H1 (cell line): ENCODE results near the gene ZFHX2. TPM values are rescaled to one million over a fixed set of nuclear protein-coding genes. Genes with fewer than 3 reads are reported as not detected.

Source experiments
- CTCF ChIA-PET: fragments of 300-600 bp; sonication (Branson Sonifier 250); formaldehyde crosslinking; loops from one replicate; lab custom pipeline; 2021; ENCODE audit not compliant: partially characterized antibody; lab: Charles Lee
- POLR2A ChIA-PET: fragments of 300-600 bp; sonication (Branson Sonifier 250); formaldehyde crosslinking; loops from one replicate; lab custom pipeline; 2021; ENCODE audit warnings: inconsistent platforms; ENCODE audit not compliant: partially characterized antibody; lab: Charles Lee
- DNase-seq, 2 experiments: peaks; one replicate each; pipeline versions ENCODE4 v3.0.0 to v3.0.0-alpha.2; 2010 to 2022; ENCODE audit warnings: low spot score in 2 of 2, low read depth in 1 of 2, mixed read lengths in 1 of 2
- FAIRE-seq: peaks from 2 replicates; lab custom pipeline; 2011; peaks lifted over from hg19 to GRCh38; lab: Jason Lieb, UNC
- H2AFZ ChIP-seq: 2 replicates; pipeline ENCODE4 v1.8.1; 2012; ENCODE audit warnings: low read length, inconsistent platforms
- H2AK5ac ChIP-seq: 2 replicates; pipeline ENCODE4 v1.6.1; 2013; ENCODE audit warnings: low read depth, low read length
- H2BK120ac ChIP-seq: replicated peaks from 2 replicates; pipeline ENCODE3; 2013; ENCODE audit warnings: low read depth, low read length, inconsistent platforms
- H2BK12ac ChIP-seq: 2 replicates; pipeline ENCODE4 v1.6.1; 2013; ENCODE audit warnings: low read depth, low read length
- H2BK15ac ChIP-seq: 2 replicates; pipeline ENCODE4 v1.6.1; 2013; ENCODE audit warnings: low read length
- H2BK20ac ChIP-seq: 2 replicates; pipeline ENCODE4 v1.6.1; 2013; ENCODE audit warnings: low read length
- H2BK5ac ChIP-seq: 2 replicates; pipeline ENCODE4 v1.6.1; 2013; ENCODE audit warnings: low read depth, low read length
- H3K14ac ChIP-seq: 2 replicates; pipeline ENCODE4 v1.6.1; 2013; ENCODE audit warnings: inconsistent platforms; ENCODE audit not compliant: insufficient read length
- H3K18ac ChIP-seq: 2 replicates; pipeline ENCODE4 v1.6.1; 2013; ENCODE audit warnings: low read length; ENCODE audit errors: extremely low read depth
- H3K23ac ChIP-seq: 2 replicates; pipeline ENCODE4 v1.6.1; 2013; ENCODE audit warnings: inconsistent platforms; ENCODE audit not compliant: insufficient read length
- H3K23me2 ChIP-seq: 2 replicates; pipeline ENCODE4 v1.6.1; 2013; ENCODE audit warnings: low read depth, low read length
- H3K27ac ChIP-seq: 2 replicates; pipeline ENCODE4 v1.6.1; 2011; ENCODE audit warnings: low read depth, low read length, inconsistent platforms
- H3K27me3 ChIP-seq, 4 experiments: replicated peaks in 1 of 4; 1 replicate in 1 of 4; 2 replicates in 3 of 4; pipeline versions ENCODE4 v1.6.1 to v1.8.1; 2011 to 2013; ENCODE audit warnings: low read length in 3 of 4, mild to moderate bottlenecking in 3 of 4, inconsistent platforms in 2 of 4, mixed read lengths in 2 of 4, moderate library complexity in 1 of 4; ENCODE audit not compliant: control insufficient read depth in 3 of 4, insufficient read depth in 3 of 4; ENCODE audit errors: extremely low read depth in 1 of 4
- H3K36me3 ChIP-seq, 4 experiments: 2 replicates each; pipeline versions ENCODE4 v1.6.1 to v1.8.1; 2011 to 2013; ENCODE audit warnings: mild to moderate bottlenecking in 4 of 4, low read length in 3 of 4, moderate library complexity in 2 of 4, control low read depth in 1 of 4, inconsistent platforms in 1 of 4; ENCODE audit not compliant: insufficient read depth in 4 of 4, control insufficient read depth in 2 of 4
- H3K4ac ChIP-seq: replicated peaks from 2 replicates; pipeline ENCODE3; 2013; ENCODE audit warnings: low read length, low read depth, mixed read lengths, inconsistent platforms; ENCODE audit not compliant: insufficient read length
- H3K4me1 ChIP-seq, 4 experiments: replicated peaks in 1 of 4; 1 replicate in 1 of 4; 2 replicates in 3 of 4; pipeline versions ENCODE4 v1.6.1 to v1.8.1; 2011 to 2013; ENCODE audit warnings: low read length in 3 of 4, inconsistent platforms in 2 of 4, mixed read lengths in 1 of 4; ENCODE audit not compliant: insufficient read depth in 4 of 4, control insufficient read depth in 3 of 4
- H3K4me2 ChIP-seq, 2 experiments: 2 replicates each; pipeline versions ENCODE4 v1.6.1 to v1.8.1; 2011 to 2013; ENCODE audit warnings: low read depth in 2 of 2, low read length in 2 of 2, control low read depth in 1 of 2, inconsistent platforms in 1 of 2, mild to moderate bottlenecking in 1 of 2; ENCODE audit not compliant: insufficient read depth in 1 of 2
- H3K4me3 ChIP-seq, 4 experiments: fragments of 200-600, 300-600 bp in 1 of 4; sonication (generic), shearing (Covaris generic), sonication (Bioruptor Twin) in 1 of 4; 2 replicates each; pipeline versions ENCODE4 v1.5.1 to v1.8.1; 2011 to 2016; ENCODE audit warnings: low read length in 4 of 4, low read depth in 3 of 4, control low read depth in 2 of 4, inconsistent platforms in 2 of 4, mild to moderate bottlenecking in 2 of 4, mixed read lengths in 1 of 4, moderate library complexity in 1 of 4; ENCODE audit not compliant: insufficient read depth in 2 of 4; ENCODE audit errors: extremely low read depth in 1 of 4
- H3K56ac ChIP-seq: replicated peaks from 2 replicates; pipeline ENCODE3; 2013; ENCODE audit warnings: low read depth, mild to moderate bottlenecking, mixed read lengths, low read length, inconsistent platforms; ENCODE audit not compliant: insufficient read length
- H3K79me1 ChIP-seq: 2 replicates; pipeline ENCODE4 v1.6.1; 2013; ENCODE audit warnings: low read depth, low read length, control low read depth
- H3K79me2 ChIP-seq, 2 experiments: 2 replicates each; pipeline versions ENCODE4 v1.6.1 to v1.8.1; 2012 to 2013; ENCODE audit warnings: low read length in 2 of 2, mild to moderate bottlenecking in 2 of 2, inconsistent platforms in 1 of 2; ENCODE audit not compliant: insufficient read depth in 2 of 2, control insufficient read depth in 1 of 2
- H3K9ac ChIP-seq, 4 experiments: replicated peaks in 1 of 4; 1 replicate in 1 of 4; 2 replicates in 3 of 4; pipeline versions ENCODE4 v1.6.1 to v1.8.1; 2011 to 2013; ENCODE audit warnings: low read depth in 3 of 4, low read length in 3 of 4, control low read depth in 2 of 4, mild to moderate bottlenecking in 2 of 4, moderate library complexity in 2 of 4, inconsistent platforms in 1 of 4; ENCODE audit errors: extremely low read depth in 1 of 4
- H3K9me3 ChIP-seq, 2 experiments: 2 replicates each; pipeline versions ENCODE4 v1.6.1 to v1.8.1; 2012 to 2013; ENCODE audit warnings: mild to moderate bottlenecking in 2 of 2, moderate library complexity in 2 of 2, control low read depth in 1 of 2, inconsistent platforms in 1 of 2, low read depth in 1 of 2, low read length in 1 of 2, mixed read lengths in 1 of 2; ENCODE audit not compliant: insufficient read depth in 2 of 2
- H4K20me1 ChIP-seq, 2 experiments: replicated peaks in 1 of 2; 2 replicates each; pipeline versions ENCODE3 to v1.8.1; 2011 to 2013; ENCODE audit warnings: inconsistent platforms in 2 of 2, low read length in 2 of 2, mild to moderate bottlenecking in 1 of 2; ENCODE audit not compliant: insufficient read depth in 2 of 2, control insufficient read depth in 1 of 2
- H4K5ac ChIP-seq: 2 replicates; pipeline ENCODE4 v1.6.1; 2013; ENCODE audit warnings: low read length, low read depth, mixed read lengths, inconsistent platforms; ENCODE audit not compliant: insufficient read length
- H4K8ac ChIP-seq: 2 replicates; pipeline ENCODE4 v1.8.0; 2013; ENCODE audit warnings: mild to moderate bottlenecking, moderate library complexity, low read length, inconsistent platforms; ENCODE audit not compliant: insufficient read depth; ENCODE audit errors: extremely low read depth
- H4K91ac ChIP-seq: replicated peaks from 2 replicates; pipeline ENCODE3; 2013; ENCODE audit warnings: low read length, mixed read lengths, inconsistent platforms; ENCODE audit not compliant: insufficient read length
- JUND ChIP-seq: IDR thresholded peaks from 2 replicates; pipeline ENCODE4 v1.6.1; 2011; ENCODE audit warnings: mild to moderate bottlenecking, improper control_type of control experiment, low read length
- MAFK ChIP-seq: IDR thresholded peaks from 2 replicates; pipeline ENCODE4 v1.6.1; 2012; ENCODE audit warnings: low read depth, mild to moderate bottlenecking, improper control_type of control experiment, low read length
- PHF8 ChIP-seq: fragments of 200-600 bp; sonication (generic); conservative IDR thresholded peaks from 2 replicates; pipeline ENCODE4 v1.7.1; 2012; ENCODE audit warnings: low read depth, mild to moderate bottlenecking, inconsistent platforms, low read length, moderate library complexity
- RAD21 ChIP-seq, 2 experiments: IDR thresholded peaks in 1 of 2; conservative IDR thresholded peaks in 1 of 2; 2 replicates each; pipeline ENCODE4 v1.6.1; 2011; ENCODE audit warnings: low read depth in 2 of 2, low read length in 2 of 2, improper control_type of control experiment in 1 of 2, inconsistent platforms in 1 of 2, mild to moderate bottlenecking in 1 of 2, moderate library complexity in 1 of 2
- SP1 ChIP-seq: IDR thresholded peaks from 2 replicates; pipeline ENCODE4 v1.6.1; 2011; ENCODE audit warnings: low read depth, low read length
- SUZ12 ChIP-seq: fragments of 200-600 bp; sonication (generic); IDR thresholded peaks from 2 replicates; pipeline ENCODE4 v1.6.1; 2012; ENCODE audit warnings: mild to moderate bottlenecking, inconsistent platforms, low read length, moderate library complexity, mixed read lengths
- TAF1 ChIP-seq: IDR thresholded peaks from 2 replicates; pipeline ENCODE4 v1.6.1; 2011; ENCODE audit warnings: mild to moderate bottlenecking, low read depth, low read length
- WGBS, 2 experiments: shearing (Covaris generic) in 1 of 2; methylation state at CpG; one replicate each; pipeline versions ENCODE4 v1.1.6 to v1.1.7; 2013 to 2015; ENCODE audit warnings: low lambda C conversion rate in 2 of 2, mixed read lengths in 2 of 2, inconsistent platforms in 1 of 2, low coverage in 1 of 2, missing lambda C conversion rate in 1 of 2; ENCODE audit not compliant: insufficient replicate concordance in 2 of 2, insufficient coverage in 1 of 2, insufficient read length in 1 of 2; ENCODE audit errors: extremely low coverage in 1 of 2, missing lambda C conversion rate in 1 of 2; 5-methylcytosine and 5-hydroxymethylcytosine counted together
- polyA plus RNA-seq, 7 experiments: library from polyadenylated mRNA; depleted of rRNA in 3 of 7; stranded (reverse) in 5 of 7; unstranded in 2 of 7; fragments of >200 nt in 5 of 7; fragments of 200-250 nt in 2 of 7; gene quantifications; 1 replicate in 5 of 7; 2 replicates in 1 of 7; 4 replicates in 1 of 7; pipeline versions ENCODE4 v1.2.1 to v1.2.3, GENCODE V29; 2011 to 2013; ENCODE audit warnings: missing spikeins in 2 of 7, mixed read lengths in 2 of 7
- total RNA-seq: library from RNA; stranded (reverse); fragmentation: NEBNext Ultra II Directional; extraction: Animal tissue kit (Norgen Biotek cat#: 25700); gene quantifications from 2 replicates; pipeline ENCODE4 v1.2.1, GENCODE V29; 2021
- TF ChIP-seq, protein P1 (sequence below): IDR thresholded peaks from 2 replicates; pipeline ENCODE4 v1.6.1; 2011; ENCODE audit warnings: low read length, improper control_type of control experiment

The ZFHX2 gene
- total and polyA plus RNA-seq, 2 of the 8 experiments (the other 6 are each of a cell fraction or from before 2014, with no cell fraction given) = 2.7 to 27.0 TPM

- H3K27me3 ChIP-seq = no peaks in the 10 kb centered on the region
- no peak overlapping the region for H3K56ac ChIP-seq
- H3K14ac ChIP-seq = no peak overlapping the region
- no peaks in the 10 kb centered on the region for H4K20me1 ChIP-seq
- H3K4me1 ChIP-seq = peaks cover 0 to 6% (median under 1%) of the 10 kb centered on the region in 4 experiments; a peak in 2 of 7 replicates
- no peak overlapping the region for H3K23ac ChIP-seq
- no peak overlapping the region for H3K9ac ChIP-seq
- H3K79me2 ChIP-seq = no peaks in the 10 kb centered on the region
- DNase-seq = peak in 1 of 2 experiments; percentile 87
- no peak overlapping the region for H2BK15ac ChIP-seq
- no peak overlapping the region for H4K91ac ChIP-seq
- no peak overlapping the region for H3K4me3 ChIP-seq
- H2AK5ac ChIP-seq = no peak overlapping the region
- no peak overlapping the region; the same call in 1 of the 2 replicates for H4K8ac ChIP-seq
- no peak overlapping the region for H2BK5ac ChIP-seq
- H3K4ac ChIP-seq = no peak overlapping the region
- no peak overlapping the region for H3K27ac ChIP-seq
- H3K4me2 ChIP-seq = no peak overlapping the region
- peak; percentile 71 for FAIRE-seq
- no peaks in the 10 kb centered on the region; a peak in 1 of 4 replicates for H3K9me3 ChIP-seq
- 15% methylated on average over 5 of the region's 5 CpGs; no CpG with 5 or more reads in 1 of the 2 experiments for WGBS, 2 experiments
- H3K23me2 ChIP-seq = no peaks in the 10 kb centered on the region
- 0 out of 2 replicates have a peak overlapping the region, but pooled peaks have one; percentile 34 for H2BK20ac ChIP-seq
- H2AFZ ChIP-seq = peak overlapping the region; percentile 92
- peak overlapping the region; percentile 5; the same call in 1 of the 2 replicates for H3K18ac ChIP-seq
- no peak overlapping the region for H2BK12ac ChIP-seq
- ChIA-PET POLR2A (interaction anchor here (0.9 to 1.9 kb wide), 5 partner anchors 10 to 105 kb away, joined by 3 to 5 read pairs (median 4); partner anchors contain the start of gene JPH4), CTCF (interaction anchor here (0.6 to 5.1 kb wide), 34 partner anchors 8 to 467 kb away, joined by 3 to 49 read pairs (median 4); partner anchors contain the start of genes DHRS2 and JPH4)
- no peaks in the 10 kb centered on the region for H3K36me3 ChIP-seq
- H2BK120ac ChIP-seq = no peak overlapping the region
- no peak overlapping the region for H4K5ac ChIP-seq
- H3K79me1 ChIP-seq = no peaks in the 10 kb centered on the region
- TF ChIP-seq JUND = peak; percentile 58; the same call in 1 of the 2 replicates
- TF ChIP-seq SUZ12 = no peak
- 0 out of 2 replicates have a peak, but pooled peaks have one; percentile 22 for TF ChIP-seq TAF1
- no peak for TF ChIP-seq MAFK
- no peak for TF ChIP-seq PHF8
- TF ChIP-seq RAD21 (IDR thresholded peaks at IDR 0.05 in 1 of 2, conservative IDR thresholded peaks at IDR 0.05 in 1 of 2; ENCODE audit: low read depth in 2 of 2, low read length in 2 of 2) = peak; percentile 90 to 92
- TF ChIP-seq, protein P1, sequence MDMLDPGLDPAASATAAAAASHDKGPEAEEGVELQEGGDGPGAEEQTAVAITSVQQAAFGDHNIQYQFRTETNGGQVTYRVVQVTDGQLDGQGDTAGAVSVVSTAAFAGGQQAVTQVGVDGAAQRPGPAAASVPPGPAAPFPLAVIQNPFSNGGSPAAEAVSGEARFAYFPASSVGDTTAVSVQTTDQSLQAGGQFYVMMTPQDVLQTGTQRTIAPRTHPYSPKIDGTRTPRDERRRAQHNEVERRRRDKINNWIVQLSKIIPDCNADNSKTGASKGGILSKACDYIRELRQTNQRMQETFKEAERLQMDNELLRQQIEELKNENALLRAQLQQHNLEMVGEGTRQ = no peak
- TF ChIP-seq SP1 = no peak
Measured at GRCh38 chr14:23588884-23589598, 37.5 kb upstream of the ZFHX2 start.
